ENCODE measurements around the gene SRPRA.
"Not testable (repeated sequence)": the region's sequence is repeated elsewhere in the genome, so short reads cannot be mapped to it uniquely, and the experiment has no call there.

SRPRA gene, protein sequence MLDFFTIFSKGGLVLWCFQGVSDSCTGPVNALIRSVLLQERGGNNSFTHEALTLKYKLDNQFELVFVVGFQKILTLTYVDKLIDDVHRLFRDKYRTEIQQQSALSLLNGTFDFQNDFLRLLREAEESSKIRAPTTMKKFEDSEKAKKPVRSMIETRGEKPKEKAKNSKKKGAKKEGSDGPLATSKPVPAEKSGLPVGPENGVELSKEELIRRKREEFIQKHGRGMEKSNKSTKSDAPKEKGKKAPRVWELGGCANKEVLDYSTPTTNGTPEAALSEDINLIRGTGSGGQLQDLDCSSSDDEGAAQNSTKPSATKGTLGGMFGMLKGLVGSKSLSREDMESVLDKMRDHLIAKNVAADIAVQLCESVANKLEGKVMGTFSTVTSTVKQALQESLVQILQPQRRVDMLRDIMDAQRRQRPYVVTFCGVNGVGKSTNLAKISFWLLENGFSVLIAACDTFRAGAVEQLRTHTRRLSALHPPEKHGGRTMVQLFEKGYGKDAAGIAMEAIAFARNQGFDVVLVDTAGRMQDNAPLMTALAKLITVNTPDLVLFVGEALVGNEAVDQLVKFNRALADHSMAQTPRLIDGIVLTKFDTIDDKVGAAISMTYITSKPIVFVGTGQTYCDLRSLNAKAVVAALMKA

GRCh38 chr11:126268708-126269579 lies at the start of gene SRPRA, which contains the start of gene FOXRED1:
Gene SRPRA (minus strand): TSS chr11:126268895. CDS start chr11:126268804, 91 bp downstream.
Gene FOXRED1 (plus strand): TSS chr11:126269154. CDS start chr11:126269207, 53 bp downstream.
- peak; percentile 98 for DNase-seq (ENCODE audit: low spot score)

GRCh38 chr11:126317756-126318573 lies 49.3 kb upstream of the SRPRA start:
- DNase-seq (ENCODE audit: low spot score) = no peak

- DNase-seq (ENCODE audit: low spot score) = no peak
Measured at GRCh38 chr11:126317432-126317755, 48.7 kb upstream of the SRPRA start.

DNA sequence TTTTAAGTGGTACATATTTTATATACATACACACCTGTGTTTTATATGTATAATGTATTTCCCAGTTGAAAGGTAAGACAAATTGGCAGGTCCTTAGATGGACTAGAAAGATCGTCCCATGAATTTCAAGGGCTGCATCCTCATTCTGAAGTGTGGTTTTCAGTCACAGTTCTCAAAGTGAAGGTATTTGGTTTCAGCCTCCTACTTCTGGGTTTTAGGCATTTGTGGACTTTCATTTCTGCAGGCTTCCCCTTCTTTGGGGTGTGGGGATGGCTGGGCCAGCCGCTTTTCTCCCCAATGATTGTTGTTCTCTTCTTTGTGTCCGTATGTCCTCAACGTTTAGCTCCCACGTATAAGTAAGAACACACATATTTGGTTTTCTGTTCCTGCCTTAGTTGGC lies 45.1 kb upstream of the SRPRA start:
- no peak for DNase-seq (ENCODE audit: low spot score)

GRCh38 chr11:126312961-126313360 lies 44.3 kb upstream of the SRPRA start:
- DNase-seq (ENCODE audit: low spot score) = no peak

GRCh38 chr11:126311401-126312291 lies 43.0 kb upstream of the SRPRA start:
- no peak for DNase-seq (ENCODE audit: low spot score)

DNA sequence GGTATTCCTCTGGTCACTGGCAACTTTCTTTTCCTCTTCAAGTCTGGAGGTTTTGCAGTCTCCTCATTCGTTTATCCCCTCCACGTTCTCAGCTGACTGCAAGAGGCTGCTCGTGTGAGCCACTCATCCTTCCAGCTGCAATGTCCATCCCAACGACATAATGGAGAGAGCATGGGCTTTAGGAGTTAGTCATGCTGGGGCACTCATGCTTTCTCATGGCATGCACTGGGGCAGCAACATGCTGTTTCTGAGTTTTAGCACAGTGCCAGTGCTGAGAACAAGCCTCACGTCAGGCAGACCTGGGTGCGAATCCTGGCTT lies 42.3 kb upstream of the SRPRA start:
- no peak for DNase-seq (ENCODE audit: low spot score)

- DNase-seq (ENCODE audit: low spot score) = peak; percentile 78
Measured at GRCh38 chr11:126310200-126310991, 41.7 kb upstream of the SRPRA start.

- DNase-seq (ENCODE audit: low spot score) = not testable (repeated sequence)
Measured at GRCh38 chr11:126308771-126309170, 40.1 kb upstream of the SRPRA start.

- DNase-seq (ENCODE audit: low spot score) = no peak
Measured at GRCh38 chr11:126308271-126308671, 39.6 kb upstream of the SRPRA start.

DNA sequence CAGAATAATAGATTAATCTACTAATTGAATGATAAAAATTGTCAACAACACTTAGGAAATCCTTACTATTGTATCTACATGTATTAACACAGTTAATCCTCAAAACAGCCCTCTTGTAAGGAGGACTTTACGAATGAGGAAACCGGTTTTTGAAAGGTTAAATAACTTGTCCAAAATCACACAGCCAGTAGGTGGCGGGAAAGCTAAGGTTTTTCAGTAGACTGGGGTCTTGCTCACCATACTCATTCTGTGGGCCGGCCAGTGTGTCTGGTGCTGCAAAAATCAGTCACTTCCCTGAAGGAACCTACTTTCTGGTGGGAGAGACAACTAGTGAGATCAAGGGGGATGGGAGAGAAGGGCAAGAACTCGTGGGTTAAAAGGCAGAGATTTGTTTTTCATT lies 39.0 kb upstream of the SRPRA start:
- peak; percentile 38 for DNase-seq (ENCODE audit: low spot score)

GRCh38 chr11:126305699-126306098 lies 37.0 kb upstream of the SRPRA start:
- no peak for DNase-seq (ENCODE audit: low spot score)

- DNase-seq (ENCODE audit: low spot score) = no peak
Measured at GRCh38 chr11:126304457-126305075, 35.9 kb upstream of the SRPRA start.

GRCh38 chr11:126303623-126304456 lies 35.1 kb upstream of the SRPRA start, which contains the start of gene DCPS:
Gene DCPS (plus strand): TSS chr11:126304060. CDS start chr11:126304081, 21 bp downstream.
- peak; percentile 85 for DNase-seq (ENCODE audit: low spot score)

GRCh38 chr11:126297004-126297403 lies 28.3 kb upstream of the SRPRA start:
- no peak for DNase-seq (ENCODE audit: low spot score)

GRCh38 chr11:126293726-126294125 lies 25.0 kb upstream of the SRPRA start:
- no peak for DNase-seq (ENCODE audit: low spot score)

GRCh38 chr11:126290887-126291286 lies 22.2 kb upstream of the SRPRA start:
- DNase-seq (ENCODE audit: low spot score) = no peak

GRCh38 chr11:126288237-126288636 lies 19.5 kb upstream of the SRPRA start:
- DNase-seq (ENCODE audit: low spot score) = no peak
